DND-41 (cell line): Measurements from ENCODE around the gene SEMA5A.

ENCODE experiments used
- ATAC-seq: fragments of 200-7000 bp; cut with Tn5 transposase; 3 replicates; pipeline ENCODE4 v1.9.1; 2021; ENCODE audit warnings: low read depth; ENCODE audit not compliant: insufficient read depth
- DNase-seq: peaks from one replicate; pipeline ENCODE4 v3.0.0-alpha.2; 2020
- H2AFZ ChIP-seq: 2 replicates; pipeline ENCODE4 v1.6.0; 2012; ENCODE audit warnings: low read depth, low read length
- H3K27ac ChIP-seq: 2 replicates; pipeline ENCODE4 v1.5.1; 2012; ENCODE audit warnings: low read length, inconsistent platforms
- H3K27me3 ChIP-seq: fragments of 200-600 bp; sonication (generic); 2 replicates; pipeline ENCODE4 v1.6.0; 2012; ENCODE audit warnings: low read length, mild to moderate bottlenecking, inconsistent platforms; ENCODE audit not compliant: insufficient read depth, poor library complexity
- H3K36me3 ChIP-seq: 2 replicates; pipeline ENCODE4 v1.5.1; 2012; ENCODE audit warnings: low read length, inconsistent platforms; ENCODE audit not compliant: insufficient read depth
- H3K4me1 ChIP-seq: 2 replicates; pipeline ENCODE4 v1.5.1; 2012; ENCODE audit warnings: mild to moderate bottlenecking, low read length; ENCODE audit not compliant: insufficient read depth
- H3K4me2 ChIP-seq: 2 replicates; pipeline ENCODE4 v1.6.0; 2012; ENCODE audit warnings: mild to moderate bottlenecking, moderate library complexity, low read length, inconsistent platforms; ENCODE audit not compliant: insufficient read depth
- H3K4me3 ChIP-seq, 2 experiments: fragments of 200-600 bp in 1 of 2; shearing (Covaris generic) in 1 of 2; 2 replicates each; pipeline ENCODE4 v1.5.1; 2012 to 2016; ENCODE audit warnings: inconsistent platforms in 2 of 2, low read length in 2 of 2, mild to moderate bottlenecking in 2 of 2, low read depth in 1 of 2, moderate library complexity in 1 of 2
- H3K79me2 ChIP-seq: 2 replicates; pipeline ENCODE4 v1.6.0; 2012; ENCODE audit warnings: low read length, inconsistent platforms; ENCODE audit not compliant: insufficient read depth
- H3K9ac ChIP-seq: 2 replicates; pipeline ENCODE4 v1.6.0; 2012; ENCODE audit warnings: low read depth, mild to moderate bottlenecking, inconsistent platforms, low read length, moderate library complexity
- H3K9me3 ChIP-seq: 2 replicates; pipeline ENCODE4 v1.5.1; 2012; ENCODE audit warnings: low read length, moderate library complexity, mild to moderate bottlenecking, inconsistent platforms; ENCODE audit not compliant: insufficient read depth, severe bottlenecking
- H4K20me1 ChIP-seq: 2 replicates; pipeline ENCODE4 v1.6.0; 2012; ENCODE audit warnings: low read length; ENCODE audit not compliant: insufficient read depth
- EZH2 ChIP-seq: IDR thresholded peaks from 3 replicates; pipeline ENCODE4 v1.6.1; 2012; ENCODE audit warnings: borderline replicate concordance, low read depth, mild to moderate bottlenecking, moderate library complexity, low read length, inconsistent platforms; ENCODE audit not compliant: severe bottlenecking
- TF ChIP-seq, protein P1 (sequence below): IDR thresholded peaks from 2 replicates; pipeline ENCODE4 v1.5.1; 2012; ENCODE audit warnings: borderline replicate concordance, low read length, moderate library complexity, mild to moderate bottlenecking; ENCODE audit not compliant: poor library complexity, severe bottlenecking; ENCODE audit errors: extremely low read depth

Gene SEMA5A

DNA sequence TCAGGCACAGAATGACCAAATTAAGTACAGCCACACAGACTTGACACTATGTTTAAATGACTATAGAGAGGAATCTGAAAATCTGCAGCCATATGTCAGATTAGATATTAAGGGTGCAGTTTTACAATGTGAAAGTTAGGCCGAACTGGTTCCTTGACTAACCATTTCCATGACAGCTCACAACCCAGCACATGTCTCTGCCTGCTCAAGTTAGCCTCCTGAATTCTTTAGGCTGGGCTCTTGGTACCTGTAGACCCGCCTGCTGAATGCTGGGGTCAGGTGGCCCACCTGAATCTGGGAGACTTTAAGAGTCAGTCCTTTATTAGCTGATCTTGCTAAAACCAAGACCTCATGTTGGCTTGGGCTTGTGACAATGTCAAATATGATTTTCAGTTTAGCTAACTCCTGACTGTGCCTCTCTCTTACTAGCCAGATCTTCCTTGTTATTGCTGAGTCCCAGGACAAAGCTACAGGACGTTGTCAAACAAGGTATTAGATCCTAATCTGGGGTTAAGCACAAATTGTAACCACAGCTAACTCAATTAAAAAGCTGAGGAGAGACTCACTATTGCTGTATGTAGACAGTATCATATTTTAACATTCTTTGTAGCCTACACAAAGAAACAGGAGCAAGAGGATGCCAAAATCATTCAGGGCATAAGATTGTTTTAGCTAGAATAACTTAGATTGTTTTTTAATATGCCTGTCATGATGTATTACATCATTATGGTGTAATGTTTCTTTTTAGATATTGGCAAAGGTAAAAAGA lies 490.9 kb downstream of the SEMA5A start:
- Histone ChIP-seq H3K4me2 (no peak overlapping the region), H4K20me1 (no peaks in the 10 kb centered on the region), H2AFZ (peak overlapping the region; percentile 45; the same call in 1 of the 2 replicates), H3K79me2 (no peaks in the 10 kb centered on the region), H3K27ac (no peak overlapping the region), H3K27me3 (no peaks in the 10 kb centered on the region), H3K36me3 (no peaks in the 10 kb centered on the region), H3K4me1 (peaks cover 3% of the 10 kb centered on the region; the same call in 1 of the 2 replicates), H3K9me3 (no peaks in the 10 kb centered on the region), H3K9ac (no peak overlapping the region), H3K4me3 (no peak overlapping the region)
- no peak for DNase-seq
- no peak for ATAC-seq
- TF ChIP-seq, protein P1, sequence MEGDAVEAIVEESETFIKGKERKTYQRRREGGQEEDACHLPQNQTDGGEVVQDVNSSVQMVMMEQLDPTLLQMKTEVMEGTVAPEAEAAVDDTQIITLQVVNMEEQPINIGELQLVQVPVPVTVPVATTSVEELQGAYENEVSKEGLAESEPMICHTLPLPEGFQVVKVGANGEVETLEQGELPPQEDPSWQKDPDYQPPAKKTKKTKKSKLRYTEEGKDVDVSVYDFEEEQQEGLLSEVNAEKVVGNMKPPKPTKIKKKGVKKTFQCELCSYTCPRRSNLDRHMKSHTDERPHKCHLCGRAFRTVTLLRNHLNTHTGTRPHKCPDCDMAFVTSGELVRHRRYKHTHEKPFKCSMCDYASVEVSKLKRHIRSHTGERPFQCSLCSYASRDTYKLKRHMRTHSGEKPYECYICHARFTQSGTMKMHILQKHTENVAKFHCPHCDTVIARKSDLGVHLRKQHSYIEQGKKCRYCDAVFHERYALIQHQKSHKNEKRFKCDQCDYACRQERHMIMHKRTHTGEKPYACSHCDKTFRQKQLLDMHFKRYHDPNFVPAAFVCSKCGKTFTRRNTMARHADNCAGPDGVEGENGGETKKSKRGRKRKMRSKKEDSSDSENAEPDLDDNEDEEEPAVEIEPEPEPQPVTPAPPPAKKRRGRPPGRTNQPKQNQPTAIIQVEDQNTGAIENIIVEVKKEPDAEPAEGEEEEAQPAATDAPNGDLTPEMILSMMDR: no peak
- no peak for TF ChIP-seq EZH2

DNA sequence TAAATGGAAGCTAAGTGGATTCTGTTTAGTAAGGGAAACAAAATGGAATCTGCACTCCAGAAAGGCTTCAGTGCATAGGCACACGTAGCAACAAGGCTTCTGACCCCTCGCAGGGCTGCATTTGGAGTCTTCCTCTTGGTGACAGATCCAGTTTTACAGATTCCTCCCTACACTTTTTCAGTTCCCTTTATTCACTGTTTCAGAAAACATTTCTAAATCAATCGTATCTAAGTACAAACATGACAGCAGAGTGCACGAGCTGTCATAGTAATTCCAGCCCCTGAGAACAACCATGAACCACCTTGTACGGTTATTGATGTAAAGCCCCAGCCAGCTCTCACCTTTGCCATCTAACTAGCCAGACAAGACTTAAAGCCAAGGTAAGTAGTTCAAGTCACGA lies 491.6 kb downstream of the SEMA5A start:
- Histone ChIP-seq H3K79me2 (no peaks in the 10 kb centered on the region), H3K4me3 (no peak overlapping the region), H3K4me2 (no peak overlapping the region), H3K9me3 (no peaks in the 10 kb centered on the region), H3K27me3 (no peaks in the 10 kb centered on the region), H3K27ac (no peak overlapping the region), H2AFZ (no peak overlapping the region), H3K36me3 (no peaks in the 10 kb centered on the region), H3K4me1 (peaks cover 3% of the 10 kb centered on the region; the same call in 1 of the 2 replicates), H4K20me1 (no peaks in the 10 kb centered on the region), H3K9ac (no peak overlapping the region)
- no peak for TF ChIP-seq EZH2
- TF ChIP-seq, protein P1: no peak
- DNase-seq (no peak), ATAC-seq (no peak)

DNA sequence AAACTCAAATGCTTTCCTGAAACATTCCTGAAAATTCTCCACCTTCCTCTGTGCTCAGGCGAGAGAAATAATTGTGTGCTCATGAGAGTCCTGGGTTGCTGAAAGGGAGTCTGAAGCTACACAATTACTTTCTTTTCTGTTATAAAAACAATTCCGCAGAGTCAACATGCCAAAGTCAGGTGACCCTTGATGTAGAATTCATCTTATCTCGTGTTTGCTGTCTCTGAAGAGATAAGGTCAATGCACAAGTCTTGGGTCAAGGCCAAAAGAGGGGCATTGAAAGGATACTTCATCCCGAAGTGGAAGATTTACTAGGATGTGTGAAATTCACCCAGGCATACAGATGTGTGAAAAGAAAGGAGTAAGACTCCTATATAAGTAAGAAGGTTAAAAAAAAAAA lies 493.5 kb downstream of the SEMA5A start:
- Histone ChIP-seq H3K27ac (no peak overlapping the region), H3K9ac (no peak overlapping the region)
- ATAC-seq: no peak

More for the DNA sequence above, 493.5 kb downstream of the SEMA5A start:
- DNase-seq: no peak
- Histone ChIP-seq H3K4me2 (no peak overlapping the region), H3K79me2 (no peaks in the 10 kb centered on the region), H3K4me3 (no peak overlapping the region), H4K20me1 (no peaks in the 10 kb centered on the region), H3K27me3 (no peaks in the 10 kb centered on the region), H3K4me1 (no peaks in the 10 kb centered on the region), H3K36me3 (no peaks in the 10 kb centered on the region), H3K9me3 (no peaks in the 10 kb centered on the region), H2AFZ (no peak overlapping the region)
- TF ChIP-seq, protein P1: no peak
- TF ChIP-seq EZH2: no peak
